ENCODE measurements around the gene MMD. TPM values are rescaled to one million over a fixed set of nuclear protein-coding genes. Genes with fewer than 3 reads are reported as not detected.

The MMD gene
- total and polyA plus RNA-seq, 11 donors, result 8.2 to 25.0 (median 12.4) TPM

DNA sequence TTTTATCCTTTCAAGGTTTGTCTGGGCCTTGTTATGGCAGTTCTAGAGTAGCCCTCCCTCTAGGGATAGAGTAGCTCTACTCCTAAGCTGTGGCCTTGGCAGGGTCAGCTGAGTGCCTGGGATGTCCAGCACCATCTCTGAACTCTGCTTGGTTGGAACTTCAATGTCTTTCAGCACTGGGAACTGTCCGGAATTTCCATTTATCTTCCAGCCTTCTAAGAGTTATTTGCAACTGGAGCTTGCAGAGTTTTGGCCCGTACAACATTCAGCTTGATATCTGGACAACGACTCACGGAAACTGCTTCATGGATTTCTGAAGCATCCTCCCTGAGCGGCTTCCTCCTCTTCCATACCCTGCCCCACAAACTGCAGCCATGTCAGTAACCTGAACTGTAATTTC, 22.9 kb downstream of the MMD start:
- WGBS, 4 donors, result 47 to 67% (median 57%) methylated on average over 5 of the region's 5 CpGs
- Histone ChIP-seq H3K27me3 (no peaks in the 10 kb centered on the region), H3K9me3 (no peaks in the 10 kb centered on the region), H3K4me1 (peaks cover 0 to 24% (median 0%) of the 10 kb centered on the region in 12 donors), H3K36me3 (peaks cover 0 to 68% (median 59%) of the 10 kb centered on the region in 9 donors), H3K27ac (no peak overlapping the region), H3K4me3 (no peak overlapping the region)
- ATAC-seq (peak in 1 of 4 donors; percentile 30), DNase-seq (no peak)
- intact Hi-C loops (cut with DNase I), result loop anchor here in 1 of 10 donors (10.0 kb wide), 1 partner anchor 56 kb away; no protein-coding TSS in a partner anchor
- TF ChIP-seq, protein P1, sequence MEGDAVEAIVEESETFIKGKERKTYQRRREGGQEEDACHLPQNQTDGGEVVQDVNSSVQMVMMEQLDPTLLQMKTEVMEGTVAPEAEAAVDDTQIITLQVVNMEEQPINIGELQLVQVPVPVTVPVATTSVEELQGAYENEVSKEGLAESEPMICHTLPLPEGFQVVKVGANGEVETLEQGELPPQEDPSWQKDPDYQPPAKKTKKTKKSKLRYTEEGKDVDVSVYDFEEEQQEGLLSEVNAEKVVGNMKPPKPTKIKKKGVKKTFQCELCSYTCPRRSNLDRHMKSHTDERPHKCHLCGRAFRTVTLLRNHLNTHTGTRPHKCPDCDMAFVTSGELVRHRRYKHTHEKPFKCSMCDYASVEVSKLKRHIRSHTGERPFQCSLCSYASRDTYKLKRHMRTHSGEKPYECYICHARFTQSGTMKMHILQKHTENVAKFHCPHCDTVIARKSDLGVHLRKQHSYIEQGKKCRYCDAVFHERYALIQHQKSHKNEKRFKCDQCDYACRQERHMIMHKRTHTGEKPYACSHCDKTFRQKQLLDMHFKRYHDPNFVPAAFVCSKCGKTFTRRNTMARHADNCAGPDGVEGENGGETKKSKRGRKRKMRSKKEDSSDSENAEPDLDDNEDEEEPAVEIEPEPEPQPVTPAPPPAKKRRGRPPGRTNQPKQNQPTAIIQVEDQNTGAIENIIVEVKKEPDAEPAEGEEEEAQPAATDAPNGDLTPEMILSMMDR (IDR thresholded peaks at IDR 0.05), result no peak
- no peak for TF ChIP-seq POLR2A (IDR thresholded peaks at IDR 0.05)

DNA sequence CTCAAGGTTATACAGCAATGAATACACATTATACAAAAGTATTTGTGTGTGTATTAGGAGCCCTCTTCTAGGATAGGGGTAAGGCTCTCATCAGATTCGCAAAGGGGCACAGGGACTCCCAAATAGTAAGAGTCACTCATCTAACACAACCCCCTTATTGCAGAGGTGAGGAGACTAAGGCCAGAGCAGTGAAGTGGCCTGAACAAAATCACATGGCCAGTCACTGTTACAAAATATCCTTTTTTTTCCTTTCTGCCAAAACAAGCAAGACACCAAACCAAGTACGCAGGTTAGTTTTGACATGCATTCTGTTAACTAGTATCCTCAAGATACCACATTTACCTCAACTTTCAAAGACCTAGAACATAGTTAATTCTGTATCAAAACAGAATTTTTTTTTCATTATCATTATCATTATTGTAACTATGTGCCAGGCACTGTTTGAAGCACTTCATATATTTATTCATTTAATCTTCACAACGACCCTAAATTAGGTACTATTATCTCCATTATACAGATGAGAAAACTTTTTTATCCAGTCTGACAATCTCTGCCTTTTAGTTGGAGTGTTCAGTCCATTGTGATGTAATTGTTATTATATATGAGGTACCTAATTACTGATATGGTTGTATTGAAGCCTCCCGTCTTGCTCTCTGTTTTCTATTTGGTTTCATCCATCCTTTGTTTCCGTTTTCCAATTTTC, 25.7 kb downstream of the MMD start:
- peak overlapping the region in 2 of 12 donors; percentile 20 to 73 for H3K27ac ChIP-seq
- intact Hi-C loops (cut with DNase I), result loop anchor here in 1 of 10 donors (10.0 kb wide), 1 partner anchor 59 kb away; no protein-coding TSS in a partner anchor
- no peaks in the 10 kb centered on the region for H3K27me3 ChIP-seq
- peaks cover 0 to 26% (median 0%) of the 10 kb centered on the region in 12 donors for H3K4me1 ChIP-seq
- 95 to 98% (median 96%) methylated on average over 5 of the region's 5 CpGs for WGBS, 4 donors
- DNase-seq, result no peak
- no peak for ATAC-seq
- TF ChIP-seq, protein P1 (IDR thresholded peaks at IDR 0.05), result no peak
- TF ChIP-seq POLR2A (IDR thresholded peaks at IDR 0.05), result no peak
- no peaks in the 10 kb centered on the region for H3K9me3 ChIP-seq
- peaks cover 0 to 58% (median 47%) of the 10 kb centered on the region in 9 donors for H3K36me3 ChIP-seq
- H3K4me3 ChIP-seq, result no peak overlapping the region

DNA sequence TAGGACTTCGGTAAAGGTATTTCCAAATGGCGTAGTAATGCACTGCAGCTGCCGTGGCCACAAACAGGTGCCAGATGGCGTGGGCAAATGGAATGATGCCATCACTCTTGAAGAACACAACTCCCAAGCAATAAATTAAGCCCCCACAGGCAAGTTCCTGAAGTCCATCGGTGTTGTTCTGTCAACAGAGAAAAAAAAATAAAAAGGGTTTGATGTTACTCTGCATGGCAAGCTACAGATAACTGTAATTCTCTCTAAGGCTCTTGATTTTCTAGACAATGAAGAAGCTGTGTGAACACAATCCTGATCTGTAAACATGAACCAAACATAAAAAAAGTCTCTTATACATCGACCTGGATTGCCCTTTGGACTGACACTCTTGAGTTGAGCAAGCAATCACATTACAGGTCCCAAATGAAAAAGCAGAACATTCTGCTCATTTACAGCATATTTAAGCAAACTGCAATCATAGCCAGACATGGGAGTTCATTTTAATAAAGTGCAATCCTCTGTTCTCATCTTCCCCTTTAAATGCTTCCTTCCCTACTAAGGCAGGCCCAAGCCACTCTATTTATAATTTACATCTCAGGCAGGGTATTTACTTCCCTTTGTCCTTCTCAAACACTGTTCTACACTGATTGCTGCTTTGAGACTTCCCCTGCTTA, 27.1 kb downstream of the MMD start:
- TF ChIP-seq POLR2A (IDR thresholded peaks at IDR 0.05), result no peak
- TF ChIP-seq, protein P1 (IDR thresholded peaks at IDR 0.05), result no peak
- peaks cover 0 to 26% (median 0%) of the 10 kb centered on the region in 12 donors for H3K4me1 ChIP-seq
- no peak overlapping the region for H3K4me3 ChIP-seq
- DNase-seq, result no peak
- peak in 3 of 4 donors; percentile 50 to 82 (median 73) for ATAC-seq
- no peaks in the 10 kb centered on the region for H3K9me3 ChIP-seq
- H3K27ac ChIP-seq, result peak overlapping the region in 2 of 12 donors; percentile 20 to 73
- H3K27me3 ChIP-seq, result no peaks in the 10 kb centered on the region
- intact Hi-C loops (cut with DNase I), result loop anchor here in 1 of 10 donors (10.0 kb wide), 1 partner anchor 60 kb away; no protein-coding TSS in a partner anchor
- WGBS, 4 donors, result 85 to 90% (median 89%) methylated on average over 6 of the region's 6 CpGs
- H3K36me3 ChIP-seq, result peaks cover 0 to 44% (median 33%) of the 10 kb centered on the region in 9 donors

Data from heart left ventricle (tissue), 16 donors.